Loucy (cell line): ENCODE data around the gene FAM8A1.

Experiments used
- CTCF ChIP-seq: fragments of 200-600 bp; sonication (generic); conservative IDR thresholded peaks from 2 replicates; pipeline ENCODE4 v1.5.1; 2014; ENCODE audit warnings: mild to moderate bottlenecking, antibody characterized with exemption, low read length
- EZH2phosphoT487 ChIP-seq: fragments of 200-600 bp; IDR thresholded peaks from 2 replicates; pipeline ENCODE4 v1.6.1; 2018; ENCODE audit warnings: antibody characterized with exemption, mild to moderate bottlenecking, moderate library complexity, borderline replicate concordance

- no peak for TF ChIP-seq CTCF
- TF ChIP-seq EZH2phosphoT487: no peak
These were observed 11.9 kb downstream of the FAM8A1 start for GRCh38 chr6:17612048-17612447.
